Activated CD8-positive, alpha-beta T cell treated with anti-CD3 and anti-CD28 coated beads for 36 hours (primary cell): ENCODE data around the gene SH3BP5L. TPM values are rescaled to one million over a fixed set of nuclear protein-coding genes. Genes with fewer than 3 reads are reported as not detected.
A peak's percentile ranks its signal among the peaks of the same experiment; 100 is the strongest.

Experiments used
- ATAC-seq: fragments of 200-7000 bp; cut with Tn5 transposase; one replicate; pipeline ENCODE4 v1.10.0; 2021; ENCODE audit warnings: mild to moderate bottlenecking, moderate library complexity
- CTCF ChIA-PET: fragments of 350-600 bp; sonication (Branson Sonifier 250); formaldehyde crosslinking; loops from one replicate; lab custom pipeline; 2021; ENCODE audit warnings: antibody characterized with exemption; lab: Charles Lee
- POLR2A ChIA-PET: fragments of 350-600 bp; sonication (Branson Sonifier 250); formaldehyde crosslinking; loops from one replicate; lab custom pipeline; 2021; ENCODE audit warnings: antibody characterized with exemption; lab: Charles Lee
- DNase-seq: peaks from one replicate; pipeline ENCODE4 v3.0.0-alpha.2; 2020
- H3K27ac Mint-ChIP-seq: one replicate; pipeline ENCODE4 v1.8.0; 2021; ENCODE audit warnings: mild to moderate bottlenecking, mixed read lengths
- H3K27me3 Mint-ChIP-seq: one replicate; pipeline ENCODE4 v1.8.0; 2021; ENCODE audit warnings: mixed read lengths
- H3K36me3 Mint-ChIP-seq: one replicate; pipeline ENCODE4 v1.8.0; 2021; ENCODE audit warnings: low read depth, mixed read lengths
- H3K4me1 Mint-ChIP-seq: one replicate; pipeline ENCODE4 v1.8.0; 2021; ENCODE audit warnings: low read depth, mixed read lengths
- H3K4me3 Mint-ChIP-seq: one replicate; pipeline ENCODE4 v1.8.0; 2021; ENCODE audit warnings: mild to moderate bottlenecking, moderate library complexity, mixed read lengths
- H3K9me3 Mint-ChIP-seq: one replicate; pipeline ENCODE4 v1.8.0; 2021; ENCODE audit warnings: mixed read lengths
- intact Hi-C: fragments of 100-400 bp; cut with micrococcal nuclease; formaldehyde crosslinking; loops from one replicate; pipeline ENCODE4 v1.10.0; 2022
- total RNA-seq, 2 experiments: library from RNA; stranded (reverse); gene quantifications; one replicate each; pipeline ENCODE4 v1.2.3, GENCODE V29; 2021
- TF ChIP-seq, protein P1 (sequence below): fragments of 200-600 bp; IDR thresholded peaks from one replicate; pipeline ENCODE4 v1.8.0; 2022; ENCODE audit warnings: antibody characterized with exemption, mild to moderate bottlenecking

Gene SH3BP5L
- total RNA-seq, 2 experiments from 2014 or later: 16.2 to 18.3 TPM

- Mint-ChIP-seq H3K36me3 (peaks cover 20% of the 10 kb centered on the region), H3K4me1 (peaks cover 20% of the 10 kb centered on the region), H3K27ac (no peak overlapping the region), H3K27me3 (no peaks in the 10 kb centered on the region), H3K9me3 (no peaks in the 10 kb centered on the region), H3K4me3 (no peak overlapping the region)
- ChIA-PET POLR2A (interaction anchor here (1.0 to 4.3 kb wide), 4 partner anchors 13 to 18 kb away, joined by 3 to 43 read pairs (median 8); partner anchors contain the start of genes SH3BP5L and ZNF692), CTCF (interaction anchor here (0.7 to 3.3 kb wide), 10 partner anchors 8 to 88 kb away, joined by 3 to 26 read pairs (median 4); partner anchors contain the start of genes SH3BP5L and ZNF692)
- no peak for DNase-seq
- ATAC-seq: no peak
- intact Hi-C loops: no loop called here
- TF ChIP-seq, protein P1, sequence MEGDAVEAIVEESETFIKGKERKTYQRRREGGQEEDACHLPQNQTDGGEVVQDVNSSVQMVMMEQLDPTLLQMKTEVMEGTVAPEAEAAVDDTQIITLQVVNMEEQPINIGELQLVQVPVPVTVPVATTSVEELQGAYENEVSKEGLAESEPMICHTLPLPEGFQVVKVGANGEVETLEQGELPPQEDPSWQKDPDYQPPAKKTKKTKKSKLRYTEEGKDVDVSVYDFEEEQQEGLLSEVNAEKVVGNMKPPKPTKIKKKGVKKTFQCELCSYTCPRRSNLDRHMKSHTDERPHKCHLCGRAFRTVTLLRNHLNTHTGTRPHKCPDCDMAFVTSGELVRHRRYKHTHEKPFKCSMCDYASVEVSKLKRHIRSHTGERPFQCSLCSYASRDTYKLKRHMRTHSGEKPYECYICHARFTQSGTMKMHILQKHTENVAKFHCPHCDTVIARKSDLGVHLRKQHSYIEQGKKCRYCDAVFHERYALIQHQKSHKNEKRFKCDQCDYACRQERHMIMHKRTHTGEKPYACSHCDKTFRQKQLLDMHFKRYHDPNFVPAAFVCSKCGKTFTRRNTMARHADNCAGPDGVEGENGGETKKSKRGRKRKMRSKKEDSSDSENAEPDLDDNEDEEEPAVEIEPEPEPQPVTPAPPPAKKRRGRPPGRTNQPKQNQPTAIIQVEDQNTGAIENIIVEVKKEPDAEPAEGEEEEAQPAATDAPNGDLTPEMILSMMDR: no peak
Measured at GRCh38 chr1:248840946-248841345, 15.2 kb upstream of the SH3BP5L start.

- H3K27me3 Mint-ChIP-seq: no peaks in the 10 kb centered on the region
- ChIA-PET POLR2A (interaction anchor here (1.1 to 5.0 kb wide), 5 partner anchors 11 to 67 kb away, joined by 3 to 45 read pairs (median 6); partner anchors contain the start of genes PGBD2, SH3BP5L and ZNF692), CTCF (interaction anchor here (1.2 to 5.5 kb wide), 5 partner anchors 11 to 34 kb away, joined by 4 to 56 read pairs (median 5); partner anchors contain the start of genes SH3BP5L and ZNF692)
- H3K4me3 Mint-ChIP-seq: no peak overlapping the region
- no peak overlapping the region for H3K27ac Mint-ChIP-seq
- ATAC-seq (no peak), DNase-seq (no peak)
- intact Hi-C loops: loop anchor here (1.0 kb wide), 1 partner anchor 19 kb away; no protein-coding TSS in a partner anchor
- peaks cover 20% of the 10 kb centered on the region for H3K4me1 Mint-ChIP-seq
- TF ChIP-seq, protein P1: no peak
- peaks cover 11% of the 10 kb centered on the region for H3K36me3 Mint-ChIP-seq
- no peaks in the 10 kb centered on the region for H3K9me3 Mint-ChIP-seq
Measured at GRCh38 chr1:248839168-248839555, 13.4 kb upstream of the SH3BP5L start.

DNA sequence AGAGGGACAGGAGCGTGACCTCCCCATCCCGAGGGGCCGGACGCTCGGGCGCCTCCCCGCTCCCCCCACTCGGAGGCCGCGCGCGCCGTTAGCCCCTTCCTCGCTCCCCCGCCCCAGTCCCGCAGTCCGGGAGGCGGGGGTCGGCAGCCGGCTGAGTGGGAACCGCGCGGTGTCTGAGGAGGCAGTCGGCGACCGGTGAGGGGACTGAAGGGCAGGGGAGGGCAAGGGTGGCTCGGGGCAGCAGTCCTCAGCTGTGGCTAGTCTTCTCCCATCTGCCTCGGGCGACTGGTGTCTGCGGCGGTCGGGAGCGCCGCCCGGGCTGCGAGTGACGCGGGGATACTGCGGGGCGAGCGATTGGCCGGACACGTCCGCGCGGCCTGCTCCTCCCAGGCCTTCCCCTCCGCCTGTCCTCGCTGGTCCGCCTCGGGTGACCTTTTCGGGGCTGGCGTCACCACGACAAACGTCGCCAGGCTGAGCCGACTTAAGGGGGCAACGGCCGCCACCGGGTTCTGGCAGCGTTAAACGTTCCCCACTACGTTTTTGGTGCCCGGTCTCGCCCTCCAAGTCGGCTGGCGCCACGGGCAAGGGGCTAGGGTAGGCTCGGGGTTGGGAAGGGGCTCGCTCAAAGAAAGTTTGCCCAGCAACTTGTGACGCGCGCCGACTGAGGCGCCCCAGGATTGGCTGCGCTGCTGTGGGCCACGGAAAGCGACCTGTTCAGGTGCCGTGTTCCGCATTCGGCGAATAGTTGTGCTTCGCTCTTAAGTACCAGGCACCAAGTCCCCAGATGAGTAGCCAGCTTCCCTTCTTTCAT is 12.8 kb upstream of the SH3BP5L start:
- ChIA-PET POLR2A (interaction anchor here (0.8 to 5.0 kb wide), 7 partner anchors 8 to 88 kb away, joined by 3 to 45 read pairs (median 6); partner anchors contain the start of genes PGBD2, SH3BP5L and ZNF692), CTCF (interaction anchor here (1.1 to 5.5 kb wide), 8 partner anchors 11 to 225 kb away, joined by 3 to 56 read pairs (median 4); partner anchors contain the start of genes SH3BP5L and ZNF692)
- intact Hi-C loops: loop anchor here (1.0 kb wide), 1 partner anchor 20 kb away; no protein-coding TSS in a partner anchor
- Mint-ChIP-seq H3K27ac (no peak overlapping the region), H3K27me3 (no peaks in the 10 kb centered on the region), H3K36me3 (peaks cover 11% of the 10 kb centered on the region), H3K4me1 (peaks cover 20% of the 10 kb centered on the region), H3K9me3 (no peaks in the 10 kb centered on the region), H3K4me3 (no peak overlapping the region)
- peak; percentile 67 for ATAC-seq
- TF ChIP-seq, protein P1: no peak
- peak; percentile 89 for DNase-seq

GRCh38 chr1:248837781-248838356 is 12.2 kb upstream of the SH3BP5L start, which contains the start of gene ZNF672:
ZNF672 (plus strand) TSS chr1:248838224; CDS start chr1:248847275, 9,051 bp downstream.
- ATAC-seq: peak; percentile 88
- ChIA-PET CTCF (interaction anchor here (0.8 to 5.5 kb wide), 5 partner anchors 10 to 224 kb away, joined by 3 to 56 read pairs (median 4); partner anchors contain the start of genes SH3BP5L and ZNF692), POLR2A (interaction anchor here (0.7 to 5.0 kb wide), 8 partner anchors 9 to 88 kb away, joined by 3 to 45 read pairs (median 4); partner anchors contain the start of genes SH3BP5L and ZNF692)

More at GRCh38 chr1:248837781-248838356, 12.2 kb upstream of the SH3BP5L start, which contains the start of gene ZNF672:
- DNase-seq: peak; percentile 96
- Mint-ChIP-seq H3K4me3 (no peak within 1 kb of the TSS), H3K36me3 (peaks cover 11% of the 10 kb centered on the region), H3K9me3 (no peaks in the 10 kb centered on the region), H3K4me1 (peaks cover 20% of the 10 kb centered on the region), H3K27me3 (peaks cover 2% of the 10 kb centered on the region), H3K27ac (no peak within 1 kb of the TSS)
- TF ChIP-seq, protein P1: no peak
- intact Hi-C loops: no loop called here
